Choroid plexus epithelial cell (primary cell): ENCODE data around the gene CTNNA2.

Experiments used
- DNase-seq: peaks from one replicate; pipeline ENCODE4 v3.0.0-alpha.2; 2010; ENCODE audit warnings: low read depth
- H3K4me3 ChIP-seq: 2 replicates; pipeline ENCODE4 v1.5.1; 2011; ENCODE audit warnings: low read depth, mild to moderate bottlenecking, control low read depth, low read length, moderate library complexity
- CTCF ChIP-seq: conservative IDR thresholded peaks from 2 replicates; pipeline ENCODE4 v1.5.1; 2011; ENCODE audit warnings: low read depth, mild to moderate bottlenecking, control low read depth, inconsistent platforms, low read length, moderate library complexity

The CTNNA2 gene

DNA sequence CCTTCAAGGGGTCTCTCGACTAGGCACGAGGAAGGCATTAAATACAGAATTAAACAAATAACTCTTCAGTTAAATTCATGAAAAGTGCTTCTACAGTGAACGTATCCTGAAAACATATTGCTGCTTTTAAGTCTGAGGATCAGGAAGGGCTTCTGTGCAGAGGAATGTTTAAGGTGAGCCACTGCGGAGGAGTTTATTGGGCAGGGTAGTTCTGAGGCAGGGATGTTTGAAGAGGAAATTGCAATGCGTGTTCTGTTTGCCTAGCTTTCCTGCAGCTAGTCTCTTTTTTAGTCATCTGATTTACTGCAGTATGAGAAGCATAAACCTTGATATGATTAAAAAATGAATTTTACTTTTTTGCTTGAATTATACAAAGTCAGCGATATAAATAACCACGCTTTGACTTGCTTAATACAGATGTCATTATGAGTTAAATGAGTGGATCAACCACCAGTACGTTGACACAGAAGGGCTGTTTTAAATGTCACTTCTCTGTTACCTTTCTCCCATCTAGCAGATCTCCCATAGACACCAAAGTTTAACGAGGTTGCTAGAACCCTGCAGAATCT, 98.7 kb downstream of the CTNNA2 start:
- TF ChIP-seq CTCF: no peak
- no peak overlapping the region for H3K4me3 ChIP-seq
- no peak for DNase-seq

GRCh38 chr2:79612999-79613398, 100.1 kb downstream of the CTNNA2 start:
- H3K4me3 ChIP-seq: no peak overlapping the region
- no peak for DNase-seq
- no peak for TF ChIP-seq CTCF

DNA sequence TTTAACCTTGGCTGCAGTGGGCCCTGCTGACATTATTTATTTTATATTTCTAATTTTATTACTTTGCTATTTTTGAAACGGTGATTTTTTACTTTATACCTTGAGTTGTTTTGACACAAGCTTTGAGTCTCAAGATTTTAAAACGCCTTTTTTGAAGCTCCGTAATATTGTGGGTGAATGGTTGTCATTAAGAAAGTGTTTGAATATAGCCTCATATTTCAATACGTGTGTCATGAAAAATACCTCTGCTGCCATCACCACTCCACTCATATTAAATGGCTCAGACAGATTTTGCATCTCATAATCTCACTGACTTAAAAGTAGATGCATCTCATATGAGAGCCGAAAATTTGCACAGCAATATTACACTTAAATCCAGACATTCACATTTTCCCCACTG, 106.6 kb downstream of the CTNNA2 start:
- no peak for DNase-seq
- TF ChIP-seq CTCF: no peak
- no peak overlapping the region for H3K4me3 ChIP-seq

DNA sequence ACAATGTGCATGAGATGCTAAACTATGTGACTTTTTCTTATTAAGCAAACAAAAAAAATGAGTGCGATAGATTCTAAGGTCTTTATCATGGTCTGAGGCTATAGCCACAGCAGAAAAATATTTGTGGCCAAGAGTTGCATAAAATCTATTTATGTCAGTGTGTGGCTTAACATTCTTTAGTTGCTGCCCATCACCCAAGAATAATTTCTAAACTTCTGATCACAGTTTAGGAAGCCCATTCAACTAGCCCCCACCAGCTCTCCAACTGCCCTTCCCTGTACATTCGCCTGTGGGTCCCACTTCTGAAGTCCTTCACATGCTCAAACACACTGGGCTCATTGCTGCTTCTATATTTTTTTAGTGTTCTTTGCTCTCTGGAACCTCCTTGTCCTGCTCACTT, 107.1 kb downstream of the CTNNA2 start:
- no peak overlapping the region for H3K4me3 ChIP-seq
- TF ChIP-seq CTCF: no peak

DNA sequence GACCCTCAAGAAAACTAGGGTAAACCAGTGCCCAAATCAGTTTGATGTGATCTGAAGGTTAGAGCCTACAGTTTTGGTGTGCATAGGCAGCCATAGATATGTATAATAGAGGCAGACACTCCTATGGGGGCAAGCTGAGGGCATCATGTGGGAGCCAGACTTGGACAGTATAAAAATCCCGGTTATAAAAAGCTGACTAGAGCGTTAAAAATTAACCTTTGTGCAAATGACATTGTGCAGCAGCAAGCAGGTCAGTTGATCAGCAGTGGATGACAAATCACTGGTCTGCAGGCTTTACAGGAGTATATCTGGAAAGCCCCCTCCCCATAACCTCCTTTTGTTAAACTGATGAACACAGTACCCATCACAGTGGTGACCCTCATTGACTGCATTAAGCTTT, 107.8 kb downstream of the CTNNA2 start:
- no peak for TF ChIP-seq CTCF
- DNase-seq: no peak
- H3K4me3 ChIP-seq: no peak overlapping the region

More for the DNA sequence above, 107.1 kb downstream of the CTNNA2 start:
- DNase-seq: no peak

GRCh38 chr2:79621252-79621651, 108.4 kb downstream of the CTNNA2 start:
- no peak for TF ChIP-seq CTCF
- no peak for DNase-seq
- no peak overlapping the region for H3K4me3 ChIP-seq

GRCh38 chr2:79621755-79622154, 108.9 kb downstream of the CTNNA2 start:
- no peak for TF ChIP-seq CTCF
- DNase-seq: no peak
- H3K4me3 ChIP-seq: no peak overlapping the region
